Fibroblast of the conjunctiva (primary cell): ENCODE results near the gene NOM1.

ENCODE experiments used
- DNase-seq: peaks from one replicate; pipeline ENCODE4 v3.0.0-alpha.2; 2010; ENCODE audit warnings: low read depth

The NOM1 gene

DNA sequence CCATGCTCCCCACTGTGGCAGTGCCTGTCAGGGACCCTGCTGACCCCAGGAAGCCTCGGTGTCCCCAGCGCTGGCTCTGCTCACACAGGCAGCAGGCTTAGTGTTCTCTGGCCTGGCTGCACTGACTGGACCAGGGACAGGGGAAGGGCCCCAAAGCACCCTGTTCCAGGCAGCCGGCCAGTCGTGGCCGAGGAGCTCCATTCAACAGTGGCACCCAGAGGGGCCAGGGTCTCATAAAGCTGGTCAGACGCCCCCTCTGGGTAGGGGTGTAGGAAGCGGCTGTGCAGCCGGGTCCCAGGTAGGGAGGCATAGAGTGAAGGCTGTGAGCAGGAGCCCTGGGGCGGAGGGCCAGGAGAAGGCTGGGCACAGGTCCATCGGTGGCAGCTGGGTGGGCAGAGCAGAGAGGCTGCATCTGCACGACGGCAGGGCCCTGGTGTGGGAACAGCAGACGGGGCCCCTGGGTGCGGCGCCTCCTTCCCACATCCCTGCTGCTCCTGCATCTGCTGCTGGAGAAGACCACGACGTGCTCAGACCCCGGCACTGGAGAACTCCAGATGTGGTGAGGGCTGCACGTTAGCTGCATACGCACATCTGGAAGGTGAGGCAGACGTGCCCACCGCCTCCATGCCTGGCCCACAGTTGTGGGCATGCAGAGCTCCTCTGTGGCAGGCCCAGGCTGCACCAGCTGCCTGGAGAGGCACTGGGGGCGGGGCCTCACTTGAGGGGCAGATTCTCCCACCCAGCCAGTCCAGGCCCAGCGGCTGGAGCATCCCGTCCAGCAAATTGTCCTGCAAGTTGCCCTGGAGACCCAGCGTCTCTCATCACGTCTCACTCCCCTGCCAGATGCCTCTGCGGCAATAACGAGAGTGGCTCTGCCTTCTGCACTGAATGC, 35.8 kb downstream of the NOM1 start:
- no peak for DNase-seq

DNA sequence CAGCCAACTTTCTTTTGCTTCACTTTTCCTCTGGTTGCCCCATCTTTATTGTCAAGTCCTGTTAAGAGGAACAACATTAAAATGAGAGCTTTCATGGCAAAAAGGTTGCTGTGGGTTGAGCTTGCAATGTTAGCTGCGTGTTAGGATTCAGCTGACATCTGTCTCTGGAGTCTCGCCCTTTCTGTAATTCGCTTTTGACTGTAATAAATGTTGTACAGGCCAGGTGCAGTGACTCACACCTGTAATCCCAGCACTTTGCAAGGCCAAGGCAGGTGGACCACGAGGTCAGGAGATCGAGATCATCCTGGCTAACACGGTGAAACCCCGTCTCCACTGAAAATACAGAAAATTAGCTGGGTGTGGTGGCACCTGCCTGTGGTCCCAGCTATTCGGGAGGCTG, 36.9 kb downstream of the NOM1 start:
- no peak for DNase-seq

DNA sequence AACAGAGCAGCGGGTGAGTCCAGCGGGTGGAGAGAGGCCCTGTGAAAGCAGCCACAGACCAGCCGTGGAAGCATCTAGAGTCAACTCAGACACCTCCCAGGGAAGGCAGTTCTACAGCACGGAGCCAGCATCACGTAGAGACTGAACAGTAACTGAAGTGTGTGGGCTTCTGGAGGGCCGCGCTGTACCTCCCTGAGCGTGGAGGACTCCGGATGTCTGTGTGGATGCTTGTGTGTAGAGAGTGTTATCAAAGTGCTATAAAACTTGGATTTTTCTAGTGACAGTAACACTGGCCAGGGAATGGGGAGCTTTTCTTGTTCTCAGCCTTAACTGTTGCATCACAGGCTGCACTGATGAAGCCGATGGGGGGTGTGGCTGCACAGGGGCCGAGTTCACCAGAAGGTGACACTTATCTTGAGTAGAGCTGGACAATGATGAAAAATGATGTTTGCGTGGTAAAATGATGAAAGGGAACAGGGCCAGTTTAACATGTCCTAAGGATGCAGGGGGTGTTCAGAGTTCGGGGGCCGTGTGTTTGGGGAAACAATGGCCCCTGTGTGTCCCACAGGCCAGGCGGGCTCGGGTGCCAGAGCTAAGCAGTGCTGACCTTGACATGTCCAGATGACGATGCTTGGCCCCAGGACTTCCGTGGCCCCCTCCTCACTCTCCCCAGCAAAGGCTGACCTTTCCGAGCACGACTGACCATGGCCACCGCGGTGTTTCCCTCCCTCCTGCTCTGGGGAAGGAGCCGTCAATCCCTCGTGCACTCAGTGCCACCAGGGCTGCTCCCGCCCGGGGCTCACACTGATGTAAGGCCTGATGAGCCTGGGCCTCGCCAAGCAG, 39.1 kb downstream of the NOM1 start:
- no peak for DNase-seq

DNA sequence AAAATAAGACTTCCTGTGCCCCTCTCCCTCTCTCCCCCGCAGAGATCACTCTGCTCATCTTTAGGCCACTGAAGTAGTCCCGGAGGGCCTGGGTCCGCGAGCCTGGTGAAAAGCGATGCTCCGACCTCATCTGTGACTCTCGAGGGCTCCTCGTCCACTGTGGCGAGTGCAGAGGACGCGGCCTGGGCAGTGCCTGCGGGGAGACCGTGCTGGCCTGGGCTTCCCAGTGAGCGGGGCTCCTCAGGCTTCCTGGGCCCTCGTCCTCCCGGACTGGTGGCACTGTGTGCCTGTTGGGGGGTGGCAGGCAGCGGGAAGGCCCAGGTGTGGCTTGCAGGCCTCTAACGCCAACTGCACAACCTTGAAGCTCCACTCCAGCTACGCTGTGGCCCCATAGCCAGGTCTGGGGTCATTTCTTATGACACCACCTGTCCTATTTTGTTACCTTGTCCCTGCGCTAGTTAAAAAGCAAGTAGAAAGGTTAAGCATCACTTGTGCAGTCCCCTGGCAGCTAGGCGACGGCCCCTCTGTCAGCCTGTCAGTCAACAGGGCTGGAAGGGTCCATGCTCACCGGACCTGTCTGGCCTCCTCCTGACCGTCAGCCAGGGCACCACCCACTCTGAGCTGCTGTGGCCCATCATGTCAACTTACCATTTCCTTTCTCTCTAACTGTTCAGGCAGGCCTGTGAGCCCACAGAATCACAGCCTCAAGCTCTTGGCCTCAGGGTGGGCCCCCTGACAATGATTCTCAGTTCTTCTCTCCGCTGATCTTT, 40.4 kb downstream of the NOM1 start:
- DNase-seq: no peak

DNA sequence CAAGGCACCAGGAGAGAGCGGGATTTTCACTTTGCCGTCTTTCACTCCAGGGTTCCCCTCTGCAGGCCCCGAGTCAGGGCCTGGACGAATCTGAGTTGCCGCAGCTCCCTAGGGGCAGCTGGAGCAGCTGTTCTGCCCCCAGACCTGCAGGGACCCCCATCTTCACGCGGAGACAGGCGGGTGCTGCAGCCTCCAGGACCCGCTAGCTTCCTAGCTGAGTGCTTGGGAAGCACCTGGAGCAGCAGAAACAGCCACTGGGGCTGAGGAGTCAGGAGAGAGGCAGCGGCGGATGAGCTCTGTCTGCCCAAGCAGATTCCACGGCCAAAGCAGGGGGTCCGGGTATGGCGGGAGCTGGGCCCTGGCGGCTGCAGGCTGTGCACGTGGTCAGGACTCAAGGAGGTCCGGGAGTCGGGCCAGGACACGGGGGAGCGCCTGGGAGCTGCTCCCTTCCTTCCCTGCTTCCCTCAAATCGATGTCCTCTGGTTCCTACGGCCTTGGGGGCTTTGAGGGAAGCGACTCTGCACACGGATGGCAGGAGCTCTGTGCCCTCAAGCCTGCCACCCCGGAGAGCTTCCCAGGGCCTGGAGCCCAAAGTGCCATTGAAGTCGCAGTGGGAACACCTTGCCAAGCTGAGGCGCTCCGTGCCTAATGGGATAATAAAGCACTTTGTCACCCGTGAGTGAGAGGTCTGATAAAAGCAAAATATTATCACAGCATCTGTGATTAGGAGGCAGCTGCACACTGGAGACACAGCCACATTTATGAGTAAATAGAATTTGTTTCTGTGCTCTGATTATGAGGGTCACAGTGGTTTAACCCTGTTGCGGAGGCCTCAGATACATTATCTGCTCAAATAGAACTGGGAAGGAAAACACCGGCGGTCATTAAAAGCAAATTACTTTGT, 43.8 kb downstream of the NOM1 start:
- no peak for DNase-seq

DNA sequence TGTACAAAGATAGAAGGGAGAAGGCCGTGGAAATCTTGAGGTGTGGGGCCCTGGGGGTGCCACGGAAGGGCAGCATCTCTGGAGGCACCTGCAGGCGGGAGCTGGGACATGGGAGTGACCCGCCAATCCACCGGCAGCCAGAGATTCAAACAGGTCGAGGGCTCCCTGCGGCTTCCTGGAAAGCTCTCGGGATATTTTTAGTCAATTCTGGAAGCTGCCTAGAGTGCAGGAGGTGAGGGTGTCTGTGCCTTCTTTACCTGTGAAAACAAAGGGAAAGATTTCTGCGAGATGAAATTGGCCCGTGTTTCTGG, 44.4 kb downstream of the NOM1 start:
- no peak for DNase-seq

DNA sequence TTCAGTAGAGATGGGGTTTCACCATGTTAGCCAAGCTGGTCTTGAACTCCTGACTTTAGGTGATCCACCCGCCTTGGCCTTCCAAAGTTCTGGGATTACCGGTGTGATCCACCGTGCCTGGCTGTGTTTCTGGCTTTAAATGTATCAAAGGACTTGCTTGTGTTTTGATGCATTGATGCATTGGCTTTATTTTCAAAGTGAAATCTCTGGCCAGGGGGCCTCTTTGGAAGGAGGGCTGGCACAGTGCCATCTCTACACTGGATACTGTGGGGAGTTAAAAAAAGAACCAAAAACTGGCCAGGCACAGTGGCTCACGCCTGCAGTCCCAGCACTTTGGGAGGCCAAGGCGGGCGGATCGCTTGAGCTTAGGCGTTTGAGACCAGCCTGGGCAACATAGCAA, 44.9 kb downstream of the NOM1 start:
- no peak for DNase-seq

DNA sequence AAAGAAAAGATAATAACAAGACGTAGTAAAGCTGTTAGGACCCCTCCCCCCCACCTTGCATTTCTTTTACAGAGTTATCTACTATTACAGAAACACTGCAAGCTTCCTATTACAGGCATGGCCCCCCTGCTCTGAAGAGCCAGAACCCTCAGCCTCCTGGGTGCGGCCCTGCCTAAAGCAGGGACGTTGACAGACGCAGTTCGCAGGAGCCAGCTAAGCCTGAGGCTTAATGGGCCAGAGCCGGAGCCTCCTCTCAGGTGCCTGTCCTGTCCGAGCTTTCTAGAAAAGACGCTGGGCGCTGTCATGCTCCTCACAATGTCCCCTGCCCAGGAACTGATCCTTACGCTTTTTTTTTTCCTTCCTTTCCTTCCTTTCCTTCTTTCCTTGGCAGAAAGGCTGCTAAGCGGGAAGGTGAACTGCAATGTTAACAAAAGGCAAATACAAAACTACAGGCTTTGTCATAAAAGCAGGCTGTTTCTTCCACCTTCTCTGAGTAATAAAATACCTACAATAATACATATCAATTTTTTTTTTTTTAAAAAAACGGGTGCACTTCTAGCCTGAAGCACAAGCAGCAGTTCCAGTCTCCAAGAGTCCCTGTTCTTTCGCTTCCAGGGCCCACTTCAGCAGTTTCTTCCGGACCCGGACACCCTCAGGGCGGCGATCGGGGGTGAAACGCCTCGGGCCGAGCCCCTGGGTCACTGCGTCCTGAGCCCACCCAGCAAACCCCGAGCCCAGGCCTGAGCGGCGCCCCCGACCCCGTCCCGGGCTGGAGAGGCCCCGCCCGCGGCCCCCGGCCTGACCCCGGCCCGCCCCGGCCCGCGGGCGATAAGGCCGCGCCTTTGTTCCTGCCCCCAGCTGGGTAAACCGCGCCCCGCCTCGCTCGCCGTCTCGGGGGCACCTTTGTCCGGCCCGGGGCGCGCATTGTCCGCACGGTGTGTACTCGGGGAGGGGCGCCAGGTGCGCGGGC, 49.8 kb downstream of the NOM1 start:
- no peak for DNase-seq

DNA sequence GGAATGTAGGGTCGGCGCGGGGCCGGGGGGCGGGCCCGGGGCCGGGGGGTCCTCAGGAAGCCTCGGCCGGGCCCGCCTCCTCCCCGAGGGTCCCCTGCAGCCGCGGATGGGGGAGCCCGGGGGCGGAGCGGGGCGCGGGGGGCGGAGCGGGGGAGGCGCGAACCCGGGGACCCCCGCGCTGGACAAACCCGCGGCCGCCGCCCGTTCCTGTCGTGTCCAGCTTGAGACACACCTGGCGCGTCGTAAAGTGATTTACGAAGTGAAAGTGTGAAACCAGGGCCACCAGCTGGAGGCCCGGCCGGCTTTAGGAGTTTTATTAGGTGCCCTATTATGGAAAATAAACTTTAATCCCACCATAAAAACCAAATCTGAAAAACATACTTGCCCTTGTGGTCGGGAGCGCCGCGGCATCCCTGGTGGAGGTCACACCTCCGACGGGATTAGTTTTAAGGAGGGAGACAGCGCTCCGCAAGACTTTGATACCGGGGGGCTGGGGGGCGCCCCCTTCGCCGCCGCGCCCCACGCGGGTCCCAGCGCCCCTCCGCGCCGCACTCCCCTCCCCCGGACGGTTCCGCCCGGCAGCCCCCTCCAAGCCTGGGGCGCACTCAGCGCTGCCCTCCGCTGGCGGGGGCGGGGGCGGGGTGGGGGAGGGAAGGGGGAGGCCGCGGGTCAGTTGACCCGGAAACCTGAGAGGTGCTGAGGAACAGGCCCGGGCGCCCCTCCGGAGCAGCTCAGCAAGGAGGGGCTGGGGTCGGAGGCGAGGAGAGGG, 50.6 kb downstream of the NOM1 start:
- DNase-seq: no peak

DNA sequence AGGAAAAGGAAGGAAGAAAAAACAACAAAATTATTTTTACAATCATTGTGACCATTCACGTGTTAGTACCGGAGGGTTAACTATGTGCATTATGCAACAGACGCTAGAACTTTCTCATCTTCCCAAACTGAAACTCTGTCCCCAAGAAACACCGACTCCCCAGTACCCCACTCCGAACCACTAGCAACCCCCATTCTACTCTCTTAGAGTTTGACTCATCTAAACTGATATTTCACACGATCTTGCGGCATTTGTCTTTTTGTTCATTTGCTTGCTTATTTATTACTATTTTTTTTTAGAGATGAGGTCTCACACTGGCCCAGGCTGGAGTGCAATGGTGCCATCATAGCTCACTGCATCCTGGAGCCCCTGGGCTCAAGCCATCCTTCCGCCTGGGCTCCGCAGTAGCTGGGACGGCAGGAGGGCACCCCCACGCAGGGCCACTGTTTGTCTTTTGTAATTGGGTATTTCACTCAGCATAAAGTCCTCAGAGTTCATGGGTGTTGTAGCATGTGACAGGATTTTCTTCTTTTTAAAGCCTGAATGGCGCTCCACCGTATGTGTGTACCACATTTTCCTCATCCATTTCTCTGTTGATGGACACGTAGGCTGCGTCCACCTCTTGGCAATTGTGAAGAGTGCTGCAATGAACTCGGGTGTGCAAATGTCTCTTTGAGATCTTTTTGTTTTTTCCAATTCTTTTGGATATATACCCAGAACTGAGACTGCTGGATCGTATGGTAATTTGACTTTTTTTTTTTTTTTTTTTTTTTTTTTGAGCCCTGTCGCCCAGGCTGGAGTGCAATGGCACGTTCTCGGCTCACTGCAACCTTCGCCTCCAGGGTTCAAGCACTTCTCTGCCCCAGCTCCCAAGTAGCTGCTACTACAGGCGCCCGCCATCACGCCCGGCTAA, 51.5 kb downstream of the NOM1 start:
- DNase-seq: no peak

DNA sequence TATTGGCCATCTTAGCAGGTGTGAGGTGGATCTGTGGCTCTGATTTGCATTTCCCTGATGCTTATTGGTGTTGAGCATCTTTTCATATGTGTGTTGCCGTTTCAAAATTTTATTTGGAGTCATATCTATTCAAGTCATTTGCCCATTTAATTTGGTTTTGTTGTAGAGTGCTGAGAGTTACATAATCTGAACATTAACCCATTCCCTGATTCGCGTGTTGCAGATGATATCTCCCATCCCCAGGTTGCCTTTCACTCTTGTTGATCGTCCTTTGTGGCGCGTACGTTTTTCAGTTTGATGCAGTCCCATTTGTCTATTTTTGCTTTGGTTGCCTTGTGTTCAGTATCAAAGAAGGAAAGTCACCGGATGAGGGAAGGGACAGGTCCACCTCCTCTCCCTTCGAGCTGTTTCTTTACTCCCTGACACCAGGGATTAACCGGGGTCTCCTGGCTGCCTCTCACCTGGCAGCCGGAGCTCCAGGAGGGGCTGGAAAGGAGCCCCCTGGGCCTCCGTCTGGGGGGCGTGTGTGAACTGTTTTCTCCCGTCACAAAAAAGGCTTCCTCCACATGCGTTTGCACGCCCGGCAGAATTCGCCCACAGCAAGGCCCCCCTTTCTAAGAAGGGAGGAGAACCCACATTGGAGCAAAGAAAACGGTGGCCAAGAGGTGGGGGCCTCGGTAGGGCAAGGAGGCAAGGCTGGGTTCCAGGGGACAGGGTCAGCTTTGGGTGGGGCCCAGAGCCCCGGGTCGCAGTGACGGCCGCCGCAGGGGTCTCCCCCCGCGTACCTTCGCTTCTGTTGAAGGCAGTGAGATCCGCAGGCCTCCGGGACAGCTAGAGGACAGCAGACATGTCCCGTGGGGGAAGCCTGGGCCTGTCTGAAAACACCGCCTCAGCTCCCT, 52.7 kb downstream of the NOM1 start:
- DNase-seq: no peak

DNA sequence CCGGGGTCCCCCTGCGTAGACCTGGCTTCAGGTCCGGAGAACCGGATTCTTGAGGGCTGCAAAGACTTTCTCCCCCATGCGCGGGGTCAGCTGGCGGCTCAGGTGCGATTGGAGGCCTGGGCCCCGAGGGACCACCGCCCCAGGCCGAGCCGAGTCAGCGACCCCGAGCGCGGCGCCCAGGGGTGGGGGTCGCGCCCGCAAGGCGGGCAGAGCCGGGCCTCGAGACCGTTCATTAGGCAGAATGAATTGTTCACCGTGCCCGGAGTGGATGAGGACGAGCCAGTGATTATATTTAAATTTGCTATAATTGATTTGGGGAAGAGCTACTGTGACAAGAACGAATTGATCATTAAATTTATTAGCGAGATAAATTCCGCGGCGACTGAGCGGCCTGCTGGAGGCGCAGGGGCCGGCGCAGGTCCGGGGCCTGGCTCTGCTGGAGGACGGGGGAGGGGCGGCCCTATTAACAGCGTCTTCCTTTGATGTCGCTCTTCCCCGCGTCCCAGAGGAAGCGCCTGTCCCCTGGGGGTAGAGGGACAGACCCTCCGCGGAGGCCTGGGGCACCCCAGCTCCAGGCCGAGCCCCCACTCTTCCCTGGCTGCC, 53.4 kb downstream of the NOM1 start:
- no peak for DNase-seq

DNA sequence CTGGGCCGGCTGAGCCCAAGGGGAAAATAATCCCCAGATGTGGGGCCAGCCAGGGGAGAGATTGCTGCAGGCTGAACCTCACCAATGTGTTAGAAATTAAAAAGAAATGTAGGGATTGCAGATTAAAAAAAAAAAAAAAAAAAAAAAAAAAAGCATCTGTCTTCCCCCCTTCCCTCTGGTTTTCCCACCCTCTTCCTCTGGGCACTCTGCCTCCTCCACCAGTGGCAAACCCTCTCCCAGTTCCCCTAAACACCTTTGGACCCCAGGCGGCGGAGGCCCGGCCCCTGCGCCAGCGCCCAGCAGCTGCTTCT, 53.9 kb downstream of the NOM1 start:
- no peak for DNase-seq

DNA sequence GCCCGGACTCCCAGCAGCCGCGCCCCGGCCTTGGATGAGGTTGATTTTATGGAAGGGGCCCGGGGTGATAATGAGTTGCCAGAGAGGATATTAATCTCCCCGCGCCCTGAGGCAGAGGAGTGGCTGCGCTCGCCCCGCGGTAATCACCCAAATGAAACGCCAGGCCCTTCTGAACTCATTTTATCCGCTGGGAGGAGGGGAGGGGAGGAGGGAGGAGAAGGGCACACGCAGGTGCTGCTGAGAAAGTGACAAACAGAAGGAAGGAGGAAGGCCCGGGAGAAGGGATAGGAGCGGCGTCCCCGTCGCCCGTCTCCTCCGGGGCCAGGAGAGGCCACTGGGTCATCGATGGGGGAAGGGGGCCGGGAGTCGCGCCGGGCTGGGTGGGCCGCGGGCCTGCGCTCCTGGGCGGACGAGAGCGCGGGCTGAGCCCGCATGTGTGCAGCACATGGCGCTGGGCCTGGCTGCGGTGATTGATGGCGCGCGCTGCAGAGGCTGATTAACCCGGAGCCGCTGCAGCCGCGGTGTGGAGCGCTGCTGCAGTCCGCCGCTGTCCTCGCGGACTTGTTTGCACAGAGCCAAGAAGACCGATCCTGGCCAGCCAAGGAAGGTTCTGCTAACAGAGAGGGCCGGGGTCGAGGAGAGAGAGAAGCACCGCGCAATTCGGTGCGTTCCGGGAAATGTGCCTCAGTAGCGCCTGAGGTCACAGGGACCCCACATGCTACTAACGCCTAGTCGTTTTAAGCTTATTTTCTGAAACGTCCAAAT, 54.4 kb downstream of the NOM1 start:
- no peak for DNase-seq

DNA sequence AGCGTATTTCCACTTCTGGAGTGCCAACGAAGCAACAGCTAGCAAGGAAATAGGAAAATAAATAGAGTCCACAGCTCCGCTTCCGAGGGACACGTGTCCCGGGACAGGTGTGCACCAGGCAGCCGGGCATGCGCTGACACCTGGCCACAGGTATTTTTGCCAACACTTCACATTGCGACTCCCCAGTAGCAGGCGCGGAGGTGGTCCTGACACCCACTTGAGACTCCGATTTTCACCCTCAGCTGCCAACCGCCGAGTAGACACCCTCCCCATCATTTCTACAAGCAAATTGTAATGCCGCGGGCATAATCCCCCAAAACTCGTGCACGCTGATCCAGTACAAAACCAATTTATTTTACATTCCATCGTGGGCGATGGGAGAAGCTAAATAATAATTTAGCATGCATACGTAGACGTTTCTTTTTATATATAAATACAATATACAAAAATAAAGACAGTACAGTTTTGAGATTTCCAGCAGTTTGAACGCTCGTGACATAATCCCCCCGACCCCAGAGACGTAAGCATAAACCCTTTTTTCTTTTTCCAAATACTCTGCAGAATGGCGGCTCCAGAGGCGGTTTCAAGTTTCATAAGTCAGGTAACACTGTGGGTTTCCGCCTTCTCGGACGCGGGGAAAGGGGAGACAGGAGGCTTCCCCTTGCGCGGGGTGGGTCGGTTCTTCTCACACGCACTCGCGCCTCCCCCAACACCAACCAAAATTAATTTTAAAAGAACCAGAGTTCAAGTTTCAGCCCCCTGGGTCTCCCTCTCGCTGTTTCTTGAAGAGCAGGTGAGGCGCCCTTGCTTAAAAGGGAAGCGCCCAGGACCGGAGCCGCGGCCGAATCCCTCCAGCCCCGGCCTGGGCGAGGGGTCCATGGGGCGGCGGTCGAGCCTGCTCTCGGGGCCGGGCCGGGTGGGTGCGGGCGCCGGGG, 55.3 kb downstream of the NOM1 start:
- no peak for DNase-seq
